Measurements from ENCODE around the gene STX18. TPM values are rescaled to one million over a fixed set of nuclear protein-coding genes. Genes with fewer than 3 reads are reported as not detected.
A peak's percentile ranks its signal among the peaks of the same experiment; 100 is the strongest.

Gene STX18
- total and polyA plus RNA-seq, 2 of the 13 experiments (the other 11 are each of a cell fraction or from before 2014, with no cell fraction given) = 23.9 to 37.1 TPM

DNA sequence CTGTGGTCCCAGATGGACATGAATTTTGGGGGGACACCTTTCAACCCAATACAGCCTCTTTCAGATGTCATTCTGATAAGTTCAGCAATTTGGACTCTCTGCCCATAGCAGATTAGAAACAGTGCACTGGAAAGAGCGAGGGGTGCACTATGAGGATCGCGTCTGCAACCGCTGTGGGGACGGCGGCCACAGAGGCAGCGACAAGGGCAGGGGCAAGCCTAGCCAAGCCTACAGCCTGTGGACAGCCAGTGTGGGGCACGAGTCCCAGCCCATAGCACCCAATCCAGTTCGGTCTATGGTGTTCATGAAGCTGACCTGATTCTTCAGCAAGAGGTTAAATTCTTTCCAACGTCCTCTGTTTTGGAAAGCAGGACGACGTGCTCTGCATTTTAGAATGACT is 164.7 kb downstream of the STX18 start (continued):
- TF ChIP-seq, protein P1, sequence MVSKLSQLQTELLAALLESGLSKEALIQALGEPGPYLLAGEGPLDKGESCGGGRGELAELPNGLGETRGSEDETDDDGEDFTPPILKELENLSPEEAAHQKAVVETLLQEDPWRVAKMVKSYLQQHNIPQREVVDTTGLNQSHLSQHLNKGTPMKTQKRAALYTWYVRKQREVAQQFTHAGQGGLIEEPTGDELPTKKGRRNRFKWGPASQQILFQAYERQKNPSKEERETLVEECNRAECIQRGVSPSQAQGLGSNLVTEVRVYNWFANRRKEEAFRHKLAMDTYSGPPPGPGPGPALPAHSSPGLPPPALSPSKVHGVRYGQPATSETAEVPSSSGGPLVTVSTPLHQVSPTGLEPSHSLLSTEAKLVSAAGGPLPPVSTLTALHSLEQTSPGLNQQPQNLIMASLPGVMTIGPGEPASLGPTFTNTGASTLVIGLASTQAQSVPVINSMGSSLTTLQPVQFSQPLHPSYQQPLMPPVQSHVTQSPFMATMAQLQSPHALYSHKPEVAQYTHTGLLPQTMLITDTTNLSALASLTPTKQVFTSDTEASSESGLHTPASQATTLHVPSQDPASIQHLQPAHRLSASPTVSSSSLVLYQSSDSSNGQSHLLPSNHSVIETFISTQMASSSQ (IDR thresholded peaks at IDR 0.05; ENCODE audit: low read depth) = no peak
- TF ChIP-seq, protein P1 (CRISPR knock-in tag; IDR thresholded peaks at IDR 0.05; ENCODE audit: borderline replicate concordance) = no peak
- TF ChIP-seq ZSCAN25 (CRISPR knock-in tag; IDR thresholded peaks at IDR 0.05) = no peak

DNA sequence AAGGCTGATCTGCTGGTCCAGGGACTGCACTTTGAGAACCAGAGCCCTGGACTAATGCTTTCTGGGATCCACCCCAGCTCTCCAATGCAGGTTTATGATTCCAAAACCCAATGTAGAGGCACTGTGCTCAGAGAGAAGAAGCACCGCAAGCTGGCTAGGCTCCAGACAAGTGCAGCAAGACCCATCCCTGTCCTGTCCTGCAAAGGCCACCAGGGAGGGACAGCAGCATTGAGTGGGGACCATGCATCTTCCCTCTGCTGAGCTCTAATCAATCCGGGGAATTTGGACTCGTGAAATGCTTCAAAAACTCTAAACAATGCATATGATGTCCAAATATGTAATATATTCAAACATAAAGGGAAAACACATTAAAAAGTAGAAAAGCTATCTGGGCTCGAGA is 165.8 kb downstream of the STX18 start:
- Histone ChIP-seq H3K79me2 (ENCODE audit: insufficient read depth, low read length) (no peaks in the 10 kb centered on the region), H3K4me1 (ENCODE audit: insufficient read depth, low read length) (no peaks in the 10 kb centered on the region), H3K36me3 (replicated peaks in 1 of 2; ENCODE audit: control insufficient read depth in 1 of 2, insufficient read depth in 2 of 2, low read length in 2 of 2) (no peaks in the 10 kb centered on the region), H3K4me3 (replicated peaks in 1 of 3; ENCODE audit: insufficient read depth in 1 of 3, low read depth in 2 of 3, low read length in 3 of 3) (no peak overlapping the region), H4K20me1 (ENCODE audit: insufficient read depth, low read length) (no peaks in the 10 kb centered on the region), H3K27me3 (ENCODE audit: control insufficient read depth in 1 of 2, insufficient read depth in 2 of 2, low read length in 2 of 2) (peaks cover 6 to 33% of the 10 kb centered on the region in 2 experiments; a peak in 4 of 5 replicates), H3K9me3 (ENCODE audit: low read length) (no peaks in the 10 kb centered on the region), H2AFZ (ENCODE audit: low read length) (no peak overlapping the region), H3K27ac (ENCODE audit: extremely low read length, insufficient read depth, low read length) (no peak overlapping the region), H3K9ac (ENCODE audit: insufficient read depth, low read depth, low read length) (no peak overlapping the region), H3K4me2 (ENCODE audit: low read depth, low read length) (no peak overlapping the region)
- no peak for TF ChIP-seq ZNF562 (CRISPR knock-in tag; IDR thresholded peaks at IDR 0.05; ENCODE audit: borderline replicate concordance)
- TF ChIP-seq MEIS1 (CRISPR knock-in tag; IDR thresholded peaks at IDR 0.05; ENCODE audit: borderline replicate concordance) = no peak
- TF ChIP-seq, protein P2, sequence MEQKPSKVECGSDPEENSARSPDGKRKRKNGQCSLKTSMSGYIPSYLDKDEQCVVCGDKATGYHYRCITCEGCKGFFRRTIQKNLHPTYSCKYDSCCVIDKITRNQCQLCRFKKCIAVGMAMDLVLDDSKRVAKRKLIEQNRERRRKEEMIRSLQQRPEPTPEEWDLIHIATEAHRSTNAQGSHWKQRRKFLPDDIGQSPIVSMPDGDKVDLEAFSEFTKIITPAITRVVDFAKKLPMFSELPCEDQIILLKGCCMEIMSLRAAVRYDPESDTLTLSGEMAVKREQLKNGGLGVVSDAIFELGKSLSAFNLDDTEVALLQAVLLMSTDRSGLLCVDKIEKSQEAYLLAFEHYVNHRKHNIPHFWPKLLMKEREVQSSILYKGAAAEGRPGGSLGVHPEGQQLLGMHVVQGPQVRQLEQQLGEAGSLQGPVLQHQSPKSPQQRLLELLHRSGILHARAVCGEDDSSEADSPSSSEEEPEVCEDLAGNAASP (CRISPR knock-in tag; IDR thresholded peaks at IDR 0.05; ENCODE audit: borderline replicate concordance) = no peak
- no peak for TF ChIP-seq KDM3A (CRISPR knock-in tag; IDR thresholded peaks at IDR 0.05; ENCODE audit: low read depth)
- no peak for TF ChIP-seq PCBP2 (optimal IDR thresholded peaks at IDR 0.05; ENCODE audit: low read depth, low read length, poor library complexity, severe bottlenecking)
- TF ChIP-seq, protein P3, sequence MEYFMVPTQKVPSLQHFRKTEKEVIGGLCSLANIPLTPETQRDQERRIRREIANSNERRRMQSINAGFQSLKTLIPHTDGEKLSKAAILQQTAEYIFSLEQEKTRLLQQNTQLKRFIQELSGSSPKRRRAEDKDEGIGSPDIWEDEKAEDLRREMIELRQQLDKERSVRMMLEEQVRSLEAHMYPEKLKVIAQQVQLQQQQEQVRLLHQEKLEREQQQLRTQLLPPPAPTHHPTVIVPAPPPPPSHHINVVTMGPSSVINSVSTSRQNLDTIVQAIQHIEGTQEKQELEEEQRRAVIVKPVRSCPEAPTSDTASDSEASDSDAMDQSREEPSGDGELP (IDR thresholded peaks at IDR 0.05; ENCODE audit: borderline replicate concordance, low read depth) = no peak
- TF ChIP-seq ZNF747 (CRISPR knock-in tag; IDR thresholded peaks at IDR 0.05; ENCODE audit: borderline replicate concordance) = no peak
- no peak for TF ChIP-seq ZNF441 (CRISPR knock-in tag; IDR thresholded peaks at IDR 0.05; ENCODE audit: borderline replicate concordance)
- TF ChIP-seq ZNF451 (CRISPR knock-in tag; IDR thresholded peaks at IDR 0.05) = no peak
- TF ChIP-seq KMT2B (CRISPR knock-in tag; IDR thresholded peaks at IDR 0.05) = no peak
- TF ChIP-seq PHB2 (IDR thresholded peaks at IDR 0.05; ENCODE audit: partially characterized antibody) = no peak
- TF ChIP-seq ZNF3 (CRISPR knock-in tag; IDR thresholded peaks at IDR 0.05) = no peak
- no peak for TF ChIP-seq NRL (CRISPR knock-in tag; IDR thresholded peaks at IDR 0.05; ENCODE audit: borderline replicate concordance)
- TF ChIP-seq DMAP1 (CRISPR knock-in tag; IDR thresholded peaks at IDR 0.05) = no peak
- TF ChIP-seq HNRNPLL (IDR thresholded peaks at IDR 0.05; ENCODE audit: low read depth, low read length, poor library complexity, severe bottlenecking) = no peak
- ChIA-PET CTCF (ENCODE audit: low intra/inter-chr PET ratio, low total read pairs) (no interaction called here), POLR2A (no interaction called here)
- BruUV-seq (replicated peaks) = no TSS peak
- intact Hi-C loops (cut with micrococcal nuclease; ENCODE audit: unreplicated experiment) (no loop called here), in situ Hi-C loops (cut with HindIII; ENCODE audit: extremely low pct_ligation_motif_present, low pct_unique_long_range_greater_than_20kb) (no loop called here)
- ATAC-seq (peak; percentile 71), DNase-seq (ENCODE audit: low spot score) (no peak), FAIRE-seq (no peak)
- 15% methylated on average over 4 of the region's 4 CpGs for WGBS (ENCODE audit: low lambda C conversion rate)

Measured in HepG2 (cell line).